ENCODE measurements around the gene TBX15. TPM values are rescaled to one million over a fixed set of nuclear protein-coding genes. Genes with fewer than 3 reads are reported as not detected.

TBX15 gene
- total and polyA plus RNA-seq, 3 donors from 2014 or later: 0.63 to 1.5 (median 0.74) TPM

DNA sequence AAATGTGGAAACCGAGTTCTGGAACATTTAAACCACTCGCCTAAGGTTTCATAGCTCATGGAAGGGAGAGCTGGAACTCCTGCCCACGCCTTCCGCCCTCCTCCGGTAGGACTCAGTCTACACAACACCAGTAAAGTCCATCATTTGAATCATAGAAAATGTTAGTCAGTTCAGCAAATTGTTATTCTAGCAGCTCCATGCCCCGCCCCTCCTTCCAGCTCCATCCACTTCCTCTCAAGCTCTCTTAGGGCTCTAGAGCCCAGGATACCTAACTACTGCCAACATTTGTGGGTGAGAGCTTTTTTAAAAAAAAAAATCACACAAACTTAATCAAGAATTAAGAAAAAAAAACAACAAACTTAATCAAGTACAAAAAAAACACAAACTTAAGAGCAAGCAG lies 121.8 kb downstream of the TBX15 start:
- H3K9me3 ChIP-seq: no peaks in the 10 kb centered on the region
- no peak overlapping the region for H3K27ac ChIP-seq
- H3K27me3 ChIP-seq: no peaks in the 10 kb centered on the region
- H3K4me3 ChIP-seq: no peak overlapping the region
- H3K4me1 ChIP-seq: no peaks in the 10 kb centered on the region
- no peaks in the 10 kb centered on the region for H3K36me3 ChIP-seq (ENCODE audit: low read depth, missing control alignments)
- no peak for DNase-seq
- intact Hi-C loops (cut with DNase I; ENCODE audit: low total_unique reads): no loop called here
- TF ChIP-seq POLR2A (IDR thresholded peaks at IDR 0.05): no peak
- TF ChIP-seq, protein P1, sequence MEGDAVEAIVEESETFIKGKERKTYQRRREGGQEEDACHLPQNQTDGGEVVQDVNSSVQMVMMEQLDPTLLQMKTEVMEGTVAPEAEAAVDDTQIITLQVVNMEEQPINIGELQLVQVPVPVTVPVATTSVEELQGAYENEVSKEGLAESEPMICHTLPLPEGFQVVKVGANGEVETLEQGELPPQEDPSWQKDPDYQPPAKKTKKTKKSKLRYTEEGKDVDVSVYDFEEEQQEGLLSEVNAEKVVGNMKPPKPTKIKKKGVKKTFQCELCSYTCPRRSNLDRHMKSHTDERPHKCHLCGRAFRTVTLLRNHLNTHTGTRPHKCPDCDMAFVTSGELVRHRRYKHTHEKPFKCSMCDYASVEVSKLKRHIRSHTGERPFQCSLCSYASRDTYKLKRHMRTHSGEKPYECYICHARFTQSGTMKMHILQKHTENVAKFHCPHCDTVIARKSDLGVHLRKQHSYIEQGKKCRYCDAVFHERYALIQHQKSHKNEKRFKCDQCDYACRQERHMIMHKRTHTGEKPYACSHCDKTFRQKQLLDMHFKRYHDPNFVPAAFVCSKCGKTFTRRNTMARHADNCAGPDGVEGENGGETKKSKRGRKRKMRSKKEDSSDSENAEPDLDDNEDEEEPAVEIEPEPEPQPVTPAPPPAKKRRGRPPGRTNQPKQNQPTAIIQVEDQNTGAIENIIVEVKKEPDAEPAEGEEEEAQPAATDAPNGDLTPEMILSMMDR (IDR thresholded peaks at IDR 0.05): no peak
- WGBS, 2 donors: 55 to 75% methylated on average over 6 of the region's 6 CpGs

DNA sequence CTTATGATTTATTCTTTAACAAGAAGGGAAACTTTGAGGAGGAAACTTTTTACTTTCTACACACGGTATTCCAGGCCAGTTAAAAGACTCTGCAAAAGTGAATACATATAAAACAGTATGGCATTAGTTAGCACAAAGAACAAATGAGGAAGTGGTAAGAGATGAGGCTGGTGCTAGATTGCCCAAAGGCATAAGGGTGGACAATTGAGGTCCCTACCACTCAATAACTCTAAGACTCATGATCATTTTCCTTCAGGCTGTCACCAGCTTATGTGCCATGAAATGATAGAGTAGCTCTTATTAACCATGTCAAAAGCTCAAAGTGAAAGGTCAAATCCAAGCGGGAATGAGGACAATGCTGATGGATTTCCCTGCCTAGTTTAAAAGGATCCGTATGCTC lies 124.5 kb downstream of the TBX15 start:
- H3K4me3 ChIP-seq: no peak overlapping the region
- H3K4me1 ChIP-seq: no peaks in the 10 kb centered on the region
- no peaks in the 10 kb centered on the region for H3K36me3 ChIP-seq (ENCODE audit: low read depth, missing control alignments)
- H3K27ac ChIP-seq: no peak overlapping the region
- intact Hi-C loops (cut with DNase I; ENCODE audit: low total_unique reads): no loop called here
- 89 to 90% methylated on average over 3 of the region's 3 CpGs for WGBS, 2 donors
- TF ChIP-seq POLR2A (IDR thresholded peaks at IDR 0.05): no peak
- TF ChIP-seq, protein P1 (IDR thresholded peaks at IDR 0.05): no peak
- no peaks in the 10 kb centered on the region for H3K9me3 ChIP-seq
- H3K27me3 ChIP-seq: no peaks in the 10 kb centered on the region
- no peak for DNase-seq

DNA sequence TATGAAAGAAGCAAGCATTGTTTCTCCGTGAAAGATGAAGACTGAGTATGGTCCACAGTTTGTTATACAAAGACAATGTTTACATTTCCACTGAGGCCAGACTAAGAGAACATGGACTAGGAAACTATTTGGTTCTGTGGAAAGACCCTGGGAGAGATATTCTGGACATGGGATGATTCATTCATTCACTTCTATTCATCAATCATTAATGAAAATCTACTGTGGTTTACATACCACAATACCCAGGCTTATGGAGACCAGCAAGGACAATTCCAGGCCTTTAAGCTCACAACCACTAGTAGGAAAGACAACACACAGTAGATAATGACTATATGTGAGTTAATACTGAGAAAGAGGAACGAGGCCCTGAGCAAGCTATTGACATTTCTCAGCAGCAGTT lies 125.4 kb downstream of the TBX15 start:
- no peaks in the 10 kb centered on the region for H3K9me3 ChIP-seq
- WGBS, 2 donors: 71 to 88% methylated on average over 2 of the region's 2 CpGs
- TF ChIP-seq, protein P1 (IDR thresholded peaks at IDR 0.05): no peak
- TF ChIP-seq POLR2A (IDR thresholded peaks at IDR 0.05): no peak
- no peaks in the 10 kb centered on the region for H3K4me1 ChIP-seq
- H3K4me3 ChIP-seq: no peak overlapping the region
- H3K27me3 ChIP-seq: no peaks in the 10 kb centered on the region
- no peak overlapping the region for H3K27ac ChIP-seq
- DNase-seq: no peak
- intact Hi-C loops (cut with DNase I; ENCODE audit: low total_unique reads): no loop called here
- H3K36me3 ChIP-seq (ENCODE audit: low read depth, missing control alignments): no peaks in the 10 kb centered on the region

DNA sequence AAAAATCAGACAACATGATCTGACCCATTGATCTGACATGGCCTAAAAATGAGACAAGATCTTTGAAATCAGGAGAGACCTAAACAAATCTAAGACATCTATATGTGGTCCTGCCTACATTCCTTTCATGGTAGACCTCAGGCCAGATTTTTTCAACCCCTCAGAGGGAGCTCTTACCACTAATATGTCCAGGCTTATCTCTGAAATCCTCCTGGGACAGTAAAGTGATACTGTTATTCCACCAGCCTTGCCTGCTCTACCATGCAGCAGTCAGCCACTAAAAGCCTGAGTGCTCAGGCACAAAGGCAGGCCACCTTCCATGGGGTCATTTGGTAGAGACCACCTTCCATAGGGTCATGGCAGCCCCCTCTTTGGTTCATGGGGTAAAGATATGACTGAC lies 126.9 kb downstream of the TBX15 start:
- H3K4me1 ChIP-seq: no peaks in the 10 kb centered on the region
- H3K9me3 ChIP-seq: no peaks in the 10 kb centered on the region
- no peaks in the 10 kb centered on the region for H3K36me3 ChIP-seq (ENCODE audit: low read depth, missing control alignments)
- H3K27me3 ChIP-seq: no peaks in the 10 kb centered on the region
- no peak for TF ChIP-seq POLR2A (IDR thresholded peaks at IDR 0.05)
- TF ChIP-seq, protein P1 (IDR thresholded peaks at IDR 0.05): no peak
- H3K4me3 ChIP-seq: no peak overlapping the region
- no peak for DNase-seq
- intact Hi-C loops (cut with DNase I; ENCODE audit: low total_unique reads): no loop called here
- H3K27ac ChIP-seq: no peak overlapping the region

DNA sequence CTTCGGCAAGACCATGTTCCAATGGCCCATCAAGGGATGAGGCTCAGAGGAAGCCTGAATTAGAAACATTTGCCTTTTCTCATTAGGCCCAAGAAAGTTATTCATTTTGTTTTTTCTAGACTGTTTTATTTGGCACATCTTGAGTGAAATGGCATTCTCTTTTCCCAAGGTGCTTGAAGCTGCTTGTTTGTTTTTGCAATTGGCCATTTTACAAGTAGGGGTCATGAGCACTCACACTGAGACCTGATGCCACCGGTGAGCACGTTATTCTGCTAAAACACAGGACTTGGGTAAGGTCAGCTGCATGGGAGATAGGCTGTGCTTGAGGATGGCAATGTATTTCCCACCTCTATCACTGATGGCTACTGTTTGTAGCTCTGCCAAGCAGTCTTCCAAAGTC lies 128.1 kb downstream of the TBX15 start:
- intact Hi-C loops (cut with DNase I; ENCODE audit: low total_unique reads): no loop called here
- no peak for TF ChIP-seq POLR2A (IDR thresholded peaks at IDR 0.05)
- TF ChIP-seq, protein P1 (IDR thresholded peaks at IDR 0.05): no peak
- no peak for DNase-seq
- Histone ChIP-seq H3K4me1 (no peaks in the 10 kb centered on the region), H3K27ac (no peak overlapping the region), H3K4me3 (no peak overlapping the region), H3K9me3 (no peaks in the 10 kb centered on the region), H3K27me3 (no peaks in the 10 kb centered on the region), H3K36me3 (ENCODE audit: low read depth, missing control alignments) (no peaks in the 10 kb centered on the region)
- 54 to 69% methylated on average over 3 of the region's 3 CpGs for WGBS, 2 donors
